NCI-H2107 treated with DMSO at 0.1 percent for 48 hours (cell line): ENCODE results near the gene DUOX2.
"Not testable (repeated sequence)": the region's sequence is repeated elsewhere in the genome, so short reads cannot be mapped to it uniquely, and the experiment has no call there.

ENCODE experiments used
- DNase-seq: peaks from one replicate; lab custom pipeline; 2025; ENCODE audit not compliant: unreplicated experiment; lab: John Stamatoyannopoulos, UW

Gene DUOX2

DNA sequence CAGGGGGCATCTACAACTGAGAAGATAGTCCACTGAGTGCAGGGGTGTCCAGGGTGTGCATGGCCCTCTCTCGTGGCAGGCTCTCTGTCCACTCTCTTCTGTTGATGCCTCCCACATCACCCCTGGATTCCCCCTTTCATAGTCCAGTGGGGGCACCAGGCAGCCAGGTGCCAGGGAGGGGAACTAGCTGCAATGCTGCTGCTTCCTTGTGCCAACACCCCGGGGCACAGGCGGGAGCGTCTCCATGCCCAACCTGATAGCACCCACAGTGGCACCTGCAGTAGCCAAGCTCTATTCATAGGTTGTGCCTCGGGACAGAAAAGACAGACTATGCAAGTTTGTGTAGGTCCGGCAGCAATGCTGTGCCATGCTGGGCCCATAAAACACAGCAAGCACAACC, 11.7 kb downstream of the DUOX2 start:
- no peak for DNase-seq

DNA sequence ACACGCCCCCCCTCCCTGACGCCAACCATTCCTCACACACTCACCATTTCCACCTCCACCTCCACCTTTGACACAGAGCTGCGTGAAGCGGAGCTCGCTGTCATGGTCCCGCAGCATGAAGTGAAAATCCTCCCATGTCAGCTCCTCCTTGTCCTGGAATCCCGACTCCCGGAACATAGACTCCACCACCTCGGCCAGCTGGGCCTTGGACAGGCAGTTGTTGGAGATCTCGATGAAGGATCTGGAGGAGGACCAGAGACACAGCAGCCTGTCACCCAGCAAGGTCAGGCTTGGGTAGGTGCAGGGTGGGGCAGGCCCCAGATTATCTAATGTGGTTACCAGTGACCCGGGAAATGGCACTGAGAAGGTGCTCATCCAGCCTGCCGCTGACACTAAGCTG, 12.2 kb downstream of the DUOX2 start:
- DNase-seq: no peak

DNA sequence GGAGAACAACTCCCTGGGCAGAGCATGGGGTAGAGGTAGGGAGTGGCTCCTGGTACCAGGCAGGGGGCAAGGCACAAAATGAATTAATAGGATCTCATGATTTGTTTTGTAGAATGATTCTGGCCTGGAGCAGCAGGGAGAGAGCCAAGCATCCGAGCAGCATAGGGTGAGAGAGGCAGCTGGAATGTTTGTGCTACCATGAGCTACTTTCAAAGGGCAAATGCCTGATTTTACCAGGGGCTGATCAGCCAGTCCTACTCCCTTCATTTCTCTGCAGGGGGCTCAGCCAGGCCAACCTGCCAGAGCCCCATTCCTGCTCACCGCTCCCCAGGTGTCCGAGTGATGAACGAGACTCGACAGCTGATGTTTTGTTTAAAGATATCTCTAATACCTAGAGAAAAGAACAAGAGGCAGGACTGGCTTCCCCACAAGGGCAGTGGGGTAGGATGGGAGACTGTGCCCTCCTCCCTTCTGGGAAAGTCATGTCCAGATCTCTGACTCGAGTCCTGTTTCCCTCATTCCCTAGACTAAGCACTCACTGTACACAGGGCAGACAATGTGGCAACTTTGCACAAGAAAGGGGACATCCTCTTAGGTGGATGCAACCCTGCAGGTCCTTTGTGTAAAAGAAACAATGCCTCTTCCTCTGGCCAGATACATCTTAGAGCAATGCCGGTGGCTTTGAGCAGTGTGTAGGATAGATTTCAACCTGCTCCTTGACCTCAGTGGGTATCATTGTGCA, 12.9 kb downstream of the DUOX2 start:
- DNase-seq: no peak

DNA sequence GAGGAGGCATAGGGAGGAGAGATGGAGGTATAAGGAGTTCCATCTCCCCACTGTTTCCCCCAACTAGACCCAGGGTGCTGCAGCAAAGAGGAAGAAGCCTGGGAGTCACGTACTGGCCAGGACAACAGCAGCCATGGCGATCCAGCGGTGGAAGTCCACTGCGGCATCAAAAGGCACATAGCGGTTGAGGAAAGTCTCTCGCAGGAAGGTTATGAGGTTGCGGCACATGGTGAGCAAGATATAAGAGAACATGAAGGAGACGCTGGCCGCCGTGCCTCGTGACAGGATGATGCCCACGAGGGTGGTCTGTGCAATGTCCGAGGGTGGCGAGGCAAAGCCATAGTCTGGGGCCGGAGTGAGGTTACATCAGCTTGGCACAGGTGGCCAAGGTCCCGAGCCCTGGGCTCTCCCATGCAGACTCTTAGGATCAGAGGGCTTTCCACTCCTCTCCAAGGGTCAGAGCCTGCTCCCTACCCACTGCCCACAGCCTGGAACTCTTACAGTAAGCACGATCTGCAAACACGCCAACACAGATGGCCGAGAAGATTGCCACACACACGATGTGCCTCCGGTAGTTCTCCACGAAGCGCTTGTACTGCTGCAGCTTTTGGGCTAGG, 14.3 kb downstream of the DUOX2 start:
- DNase-seq: no peak

DNA sequence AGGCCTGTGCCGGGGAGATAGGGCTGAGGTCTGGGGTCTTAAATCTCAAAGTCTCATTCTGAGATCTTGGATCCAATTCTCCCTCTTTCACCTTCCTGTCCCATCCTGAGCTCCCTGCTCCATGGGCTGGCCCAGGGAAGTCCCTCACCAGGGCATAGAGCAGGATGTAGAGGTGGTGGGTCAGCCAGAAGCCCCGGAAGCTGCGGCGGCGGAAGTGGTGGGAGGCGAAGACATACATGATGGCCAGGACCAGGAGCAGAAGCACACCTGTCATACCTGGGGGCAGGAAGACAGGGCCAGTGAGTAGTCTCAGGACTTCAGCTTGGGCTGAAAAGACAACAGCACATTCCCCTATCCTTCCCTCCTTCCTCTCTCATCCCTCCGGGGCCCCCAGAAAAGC, 16.5 kb downstream of the DUOX2 start:
- DNase-seq: no peak

DNA sequence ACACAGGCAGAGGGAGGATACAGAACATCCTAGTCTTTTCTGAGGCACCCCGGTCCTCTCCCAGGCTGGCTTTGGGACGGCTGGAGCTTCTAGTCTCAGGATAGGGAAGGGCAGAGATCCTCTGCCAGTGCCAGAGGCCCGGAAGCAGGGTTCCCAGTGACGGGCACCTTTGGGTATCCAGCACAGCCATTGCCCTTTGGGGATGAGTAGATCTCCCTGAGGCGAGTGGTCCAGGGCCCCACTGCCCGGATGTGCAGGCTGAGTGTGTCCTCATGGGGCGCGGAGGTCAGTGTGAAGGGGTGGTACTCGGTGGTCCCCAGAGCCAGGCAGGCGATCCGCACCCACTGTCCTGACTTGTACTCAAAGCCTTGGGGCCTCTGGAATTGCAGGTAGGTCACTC, 18.3 kb downstream of the DUOX2 start:
- no peak for DNase-seq

DNA sequence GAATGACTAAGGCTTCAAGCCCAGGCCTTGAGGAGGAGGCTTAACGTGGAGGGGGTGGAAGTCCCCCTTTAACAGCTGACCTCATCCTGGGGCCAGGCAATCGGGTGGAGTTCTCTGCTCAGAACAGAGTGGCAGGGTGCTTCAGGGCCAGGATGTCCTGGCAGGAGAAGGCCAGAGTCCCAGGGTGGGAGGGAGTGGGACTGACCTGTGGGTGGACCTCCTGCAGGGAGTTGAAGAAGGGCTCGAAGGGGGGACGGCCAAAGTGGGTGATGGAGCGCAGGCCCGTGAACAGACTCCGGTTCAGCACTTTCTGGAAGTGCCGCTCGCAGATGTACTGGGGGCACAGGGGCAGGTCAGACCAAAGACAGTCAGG, 19.6 kb downstream of the DUOX2 start:
- DNase-seq: no peak

DNA sequence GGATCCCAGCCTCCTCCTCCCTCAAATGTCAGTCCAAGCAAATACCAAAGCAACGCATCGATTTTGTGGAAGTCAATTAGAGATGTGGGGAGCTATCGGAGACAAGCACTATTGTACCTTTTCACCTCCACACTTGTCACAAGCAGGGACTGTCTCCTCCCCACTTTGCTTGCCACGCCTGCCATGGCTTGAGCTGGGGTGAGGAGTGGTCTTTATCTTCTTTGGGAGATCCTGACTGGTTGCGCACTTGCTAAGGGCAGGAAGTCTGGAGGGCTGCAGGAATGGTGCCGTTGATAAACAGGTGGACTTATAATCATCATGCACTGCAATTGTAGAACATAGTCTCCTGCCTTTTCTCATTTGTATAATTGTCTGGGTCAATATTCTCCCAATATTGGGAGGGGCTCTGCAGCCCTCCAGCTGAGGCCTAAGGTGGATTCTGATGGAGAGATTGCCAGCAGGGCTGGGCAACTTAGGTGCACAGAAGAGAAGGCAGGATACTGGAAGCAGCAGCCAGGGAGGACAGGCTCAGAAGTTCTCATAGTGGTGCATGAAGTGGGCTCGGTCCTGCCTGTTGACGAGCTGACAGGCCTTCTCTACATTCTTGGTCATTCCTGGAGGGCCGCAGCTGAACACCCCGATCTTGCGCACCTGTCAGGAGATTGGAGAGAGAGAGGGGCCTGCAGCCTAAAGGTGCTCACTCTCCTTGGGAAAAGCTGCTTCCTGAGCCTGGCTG, 20.2 kb downstream of the DUOX2 start:
- no peak for DNase-seq

DNA sequence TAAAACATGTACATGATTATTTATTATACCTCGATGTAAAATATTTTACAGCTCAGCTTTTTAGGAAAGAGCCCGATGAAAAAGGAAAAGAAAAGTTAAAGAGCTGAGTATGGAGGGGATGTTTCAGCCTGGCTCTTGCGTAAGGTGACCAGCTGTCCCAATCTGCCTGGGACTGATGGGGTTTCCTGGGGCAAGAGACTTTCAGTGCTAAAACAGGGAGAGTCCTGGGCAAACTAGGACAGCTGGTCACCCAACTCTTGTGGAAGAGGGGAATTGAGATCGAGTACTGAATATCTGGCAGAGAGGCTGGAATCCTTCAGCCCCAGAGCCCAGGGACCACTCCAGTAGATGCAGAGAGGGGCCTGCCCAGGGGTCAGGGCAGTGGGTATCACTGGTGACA, 21.0 kb downstream of the DUOX2 start:
- DNase-seq: no peak

- no peak for DNase-seq
Measured at GRCh38 chr15:45091576-45091975, 22.4 kb downstream of the DUOX2 start.

DNA sequence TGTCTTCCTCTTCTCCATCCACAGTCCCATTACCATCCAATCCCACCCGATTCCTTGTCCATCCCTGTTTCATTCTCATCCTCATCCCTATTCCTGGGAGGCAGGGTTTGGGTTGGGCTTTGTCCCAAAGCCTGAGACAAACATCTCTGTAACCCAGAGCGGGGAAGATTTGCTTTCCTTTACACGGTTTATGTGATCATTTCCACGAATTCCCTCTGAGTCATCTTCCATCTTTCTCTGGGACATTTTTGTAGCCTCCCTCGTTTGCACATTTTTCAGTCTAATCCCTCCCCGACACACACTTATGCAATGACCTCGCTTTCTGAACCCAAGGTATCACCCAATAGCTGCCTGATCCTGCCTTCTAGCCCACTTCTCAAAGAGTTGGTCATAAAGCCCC, 22.8 kb downstream of the DUOX2 start:
- no peak for DNase-seq

DNA sequence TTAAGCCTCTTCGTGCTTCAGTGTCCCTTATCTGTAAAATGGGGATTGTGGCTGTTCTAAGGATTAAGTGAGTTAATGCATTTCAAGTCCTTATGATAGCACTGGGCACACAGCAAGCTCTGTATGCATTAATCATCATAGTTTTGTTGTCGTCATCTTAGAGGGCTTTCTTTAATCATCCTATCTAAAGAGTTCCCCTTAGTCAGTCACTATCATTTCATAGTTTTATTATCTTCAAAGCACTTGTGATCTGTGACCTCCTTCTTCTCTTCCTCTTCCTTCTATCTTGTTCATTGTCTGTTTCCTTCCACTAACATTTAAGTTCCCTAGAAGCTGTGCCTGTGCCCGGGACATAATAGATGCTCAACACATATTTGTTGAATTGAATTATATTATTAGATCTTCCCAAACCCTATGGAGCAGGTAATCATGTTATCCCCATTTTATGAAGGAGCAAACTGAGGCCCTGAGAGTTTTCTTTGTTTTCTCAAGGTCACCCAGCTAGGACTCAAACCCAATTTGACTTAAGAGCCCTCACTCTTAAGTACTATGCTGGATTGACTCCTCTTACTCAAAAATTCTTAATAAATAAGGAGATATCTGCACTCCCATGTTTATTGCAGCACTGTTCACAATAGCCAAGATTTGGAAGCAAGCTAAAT, 24.1 kb downstream of the DUOX2 start:
- no peak for DNase-seq

DNA sequence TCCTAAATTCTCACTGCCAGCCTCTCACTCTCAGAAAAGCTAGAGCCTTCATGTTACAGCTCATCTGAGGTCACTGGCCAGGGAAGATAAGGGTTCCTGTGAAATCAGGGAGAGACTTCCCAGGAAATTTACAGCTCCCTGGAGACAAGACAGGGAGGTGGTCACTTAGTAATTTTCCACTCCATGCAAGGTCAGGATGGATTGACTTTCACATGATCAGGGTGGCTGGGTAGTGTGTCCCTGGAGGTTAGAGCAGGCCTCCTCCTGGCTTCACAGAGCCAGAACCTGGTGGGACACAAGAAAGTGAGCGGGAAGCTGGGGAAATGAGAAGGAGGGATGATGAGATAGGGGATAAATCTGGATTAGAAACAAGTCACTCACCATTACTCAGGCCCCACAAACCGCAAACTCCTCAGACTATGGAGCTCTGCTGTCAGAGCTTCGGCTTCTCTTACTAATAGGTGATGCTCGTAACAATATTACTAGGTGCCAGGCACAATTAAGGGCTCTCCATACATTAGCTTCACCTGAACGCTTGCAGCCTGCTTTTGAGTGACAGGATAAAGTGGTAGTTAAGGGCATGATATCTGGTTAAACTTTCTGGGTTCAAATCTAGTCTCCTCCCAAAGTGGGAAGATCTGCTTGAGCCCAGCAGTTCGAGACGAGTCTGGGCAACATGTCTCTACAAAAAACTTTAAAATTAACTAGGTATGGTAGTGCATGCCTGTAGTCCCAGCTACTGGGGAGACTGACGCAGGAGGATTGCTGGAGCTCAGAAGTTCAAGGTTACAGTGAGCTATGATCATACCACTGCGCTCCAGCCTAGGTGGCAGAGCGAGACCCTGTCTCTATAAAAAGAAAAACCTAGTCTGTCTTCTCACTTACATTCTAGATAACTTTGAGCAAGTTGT, 24.9 kb downstream of the DUOX2 start:
- no peak for DNase-seq

DNA sequence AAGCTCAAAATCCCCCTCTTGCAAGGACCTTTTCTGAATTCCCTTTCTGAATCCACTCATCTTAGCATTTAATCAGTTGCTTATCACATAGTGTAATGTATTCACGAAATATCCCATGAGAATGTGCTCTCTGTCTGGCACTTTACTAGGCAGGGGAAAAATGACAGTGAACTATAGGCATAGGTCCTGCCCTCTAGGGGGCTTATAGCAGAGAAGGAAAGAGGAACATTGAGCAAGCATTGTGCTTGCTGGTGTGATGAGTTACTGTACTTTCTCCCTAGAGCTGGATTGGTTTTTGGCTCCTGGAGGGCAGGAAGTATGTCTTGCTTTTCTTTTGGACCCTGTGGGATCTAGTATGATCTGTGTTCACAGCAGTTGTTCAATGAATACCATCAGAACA, 26.5 kb downstream of the DUOX2 start:
- no peak for DNase-seq

DNA sequence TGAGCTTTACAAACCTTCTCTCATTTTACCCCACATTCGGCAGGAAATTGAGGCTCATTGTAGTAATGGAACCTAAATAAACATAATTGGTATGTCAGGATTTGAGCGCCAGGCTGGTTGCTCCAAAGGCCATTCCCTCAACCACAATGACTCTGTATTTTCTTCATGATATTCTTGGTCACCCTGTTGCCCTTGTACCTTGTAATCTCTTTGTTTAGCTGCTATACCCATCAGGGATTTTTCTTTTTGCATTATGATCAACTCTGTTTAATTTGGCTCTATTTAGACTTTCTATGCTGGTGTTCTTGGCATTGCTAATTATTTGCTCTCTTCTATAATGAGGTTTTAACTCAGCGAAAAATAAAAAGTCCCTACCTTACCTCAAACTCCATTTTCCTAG, 29.8 kb downstream of the DUOX2 start:
- DNase-seq: no peak

GRCh38 chr15:45083223-45083622, 30.7 kb downstream of the DUOX2 start:
- no peak for DNase-seq

GRCh38 chr15:45082412-45082811, 31.6 kb downstream of the DUOX2 start:
- not testable (repeated sequence) for DNase-seq

GRCh38 chr15:45080593-45080992, 33.4 kb downstream of the DUOX2 start:
- DNase-seq: not testable (repeated sequence)

DNA sequence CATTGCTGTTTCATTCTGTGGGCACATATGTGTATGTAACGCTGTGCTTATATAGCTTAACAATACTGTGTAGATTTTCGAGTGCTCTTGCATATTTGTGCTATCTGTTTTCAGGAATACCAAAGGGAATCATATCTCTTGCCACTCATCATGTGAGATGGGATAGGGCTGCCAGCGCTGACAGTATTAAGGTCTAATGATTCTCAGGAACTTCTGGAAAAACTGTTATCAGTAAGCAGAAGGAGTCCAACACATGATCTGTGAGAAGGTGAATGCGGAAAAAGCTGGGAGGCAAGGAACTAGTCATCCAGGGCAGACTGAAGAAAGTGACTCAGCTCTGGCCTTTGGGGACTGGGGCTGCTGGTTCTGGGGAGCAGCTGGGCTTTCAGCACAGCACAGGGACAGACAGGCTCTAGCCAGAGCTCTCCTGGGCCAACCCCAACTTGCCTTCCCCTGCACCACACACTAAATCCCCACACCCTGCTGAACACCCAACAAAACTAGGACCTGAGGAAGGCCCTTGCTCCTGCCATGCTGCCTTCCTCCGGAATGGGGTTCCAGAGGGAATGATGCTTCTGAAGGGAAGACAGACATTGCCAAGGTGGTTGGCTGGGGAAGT, 34.2 kb downstream of the DUOX2 start:
- not testable (repeated sequence) for DNase-seq

DNA sequence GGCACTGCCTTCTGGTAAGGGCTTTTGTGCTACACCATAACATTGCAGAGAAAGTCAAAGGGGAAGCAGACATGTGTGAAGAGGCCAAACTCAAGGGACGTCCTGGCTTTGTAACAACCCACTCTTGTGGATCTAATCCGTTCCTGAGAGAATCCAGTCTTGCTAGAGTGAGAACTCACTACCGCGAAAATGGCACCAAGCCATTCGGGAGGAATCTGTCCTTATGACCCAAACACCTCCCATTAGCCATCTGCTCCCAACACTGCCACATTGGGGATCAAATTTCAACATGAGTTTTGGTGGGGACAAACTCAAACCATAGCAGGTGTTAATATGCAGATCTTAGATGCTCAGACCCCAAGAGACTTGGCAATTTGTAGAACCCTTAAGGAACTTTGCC, 34.8 kb downstream of the DUOX2 start:
- not testable (repeated sequence) for DNase-seq
